H1 (cell line): ENCODE results near the gene ZFAND2B.

Experiments
- CTCF ChIP-seq, 3 experiments: IDR thresholded peaks; 1 replicate in 2 of 3; 2 replicates in 1 of 3; pipeline versions ENCODE4 v1.5.1 to v1.6.1; 2011; ENCODE audit warnings: low read length in 3 of 3, mild to moderate bottlenecking in 3 of 3, inconsistent platforms in 2 of 3, low read depth in 1 of 3, moderate library complexity in 1 of 3; ENCODE audit not compliant: insufficient read depth in 1 of 3; ENCODE audit errors: control extremely low read depth in 1 of 3
- EP300 ChIP-seq, 2 experiments: IDR thresholded peaks; 1 replicate in 1 of 2; 2 replicates in 1 of 2; pipeline ENCODE4 v1.6.1; 2011 to 2012; ENCODE audit warnings: low read depth in 2 of 2, low read length in 2 of 2, mild to moderate bottlenecking in 2 of 2, borderline replicate concordance in 1 of 2, inconsistent platforms in 1 of 2, moderate library complexity in 1 of 2

GRCh38 chr2:219223831-219224610 lies 17.4 kb downstream of the ZFAND2B start:
- TF ChIP-seq EP300 (IDR thresholded peaks at IDR 0.05; ENCODE audit: borderline replicate concordance in 1 of 2, low read depth in 2 of 2, low read length in 2 of 2) (no peak), CTCF (IDR thresholded peaks at IDR 0.05; ENCODE audit: control extremely low read depth in 1 of 3, insufficient read depth in 1 of 3, low read depth in 1 of 3, low read length in 3 of 3) (no peak)
